HG03103 (cell line): ENCODE measurements around the gene PRSS53.
A peak's percentile ranks its signal among the peaks of the same experiment; 100 is the strongest.
"Not testable (repeated sequence)": the region's sequence is repeated elsewhere in the genome, so short reads cannot be mapped to it uniquely, and the experiment has no call there.

Source experiments
- ATAC-seq: cut with Tn5 transposase; IDR thresholded peaks from one replicate; pipeline ENCODE4 v1.9.1; 2021; ENCODE audit warnings: low read depth; ENCODE audit not compliant: unreplicated experiment

The PRSS53 gene

GRCh38 chr16:31118223-31119155 is 29.7 kb upstream of the PRSS53 start:
- no peak for ATAC-seq

- peak; percentile 81 for ATAC-seq
Measured at GRCh38 chr16:31117384-31118222, 28.9 kb upstream of the PRSS53 start, which contains the start of gene KAT8. TSS of gene KAT8 (plus strand) at chr16:31117664. CDS start at chr16:31117682, 18 bp downstream.

DNA sequence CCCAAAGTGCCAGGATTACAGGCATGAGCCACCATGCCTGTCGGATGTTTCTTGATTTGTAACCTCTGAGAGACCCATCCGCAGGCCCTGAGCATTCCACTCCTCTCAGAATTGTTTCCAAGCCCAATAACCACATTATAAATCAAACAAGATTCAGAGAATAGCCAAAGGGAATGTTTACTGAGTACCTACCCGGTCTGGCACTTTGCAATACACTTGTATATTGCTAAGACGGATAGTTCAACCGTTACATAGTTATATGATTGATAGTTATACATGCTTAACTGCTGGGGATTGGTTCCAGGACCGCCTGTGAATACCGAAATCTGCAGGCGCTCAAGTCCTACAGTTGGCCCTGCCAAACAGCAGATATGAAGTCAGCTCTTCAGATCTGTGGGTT is 25.7 kb upstream of the PRSS53 start:
- ATAC-seq: no peak

DNA sequence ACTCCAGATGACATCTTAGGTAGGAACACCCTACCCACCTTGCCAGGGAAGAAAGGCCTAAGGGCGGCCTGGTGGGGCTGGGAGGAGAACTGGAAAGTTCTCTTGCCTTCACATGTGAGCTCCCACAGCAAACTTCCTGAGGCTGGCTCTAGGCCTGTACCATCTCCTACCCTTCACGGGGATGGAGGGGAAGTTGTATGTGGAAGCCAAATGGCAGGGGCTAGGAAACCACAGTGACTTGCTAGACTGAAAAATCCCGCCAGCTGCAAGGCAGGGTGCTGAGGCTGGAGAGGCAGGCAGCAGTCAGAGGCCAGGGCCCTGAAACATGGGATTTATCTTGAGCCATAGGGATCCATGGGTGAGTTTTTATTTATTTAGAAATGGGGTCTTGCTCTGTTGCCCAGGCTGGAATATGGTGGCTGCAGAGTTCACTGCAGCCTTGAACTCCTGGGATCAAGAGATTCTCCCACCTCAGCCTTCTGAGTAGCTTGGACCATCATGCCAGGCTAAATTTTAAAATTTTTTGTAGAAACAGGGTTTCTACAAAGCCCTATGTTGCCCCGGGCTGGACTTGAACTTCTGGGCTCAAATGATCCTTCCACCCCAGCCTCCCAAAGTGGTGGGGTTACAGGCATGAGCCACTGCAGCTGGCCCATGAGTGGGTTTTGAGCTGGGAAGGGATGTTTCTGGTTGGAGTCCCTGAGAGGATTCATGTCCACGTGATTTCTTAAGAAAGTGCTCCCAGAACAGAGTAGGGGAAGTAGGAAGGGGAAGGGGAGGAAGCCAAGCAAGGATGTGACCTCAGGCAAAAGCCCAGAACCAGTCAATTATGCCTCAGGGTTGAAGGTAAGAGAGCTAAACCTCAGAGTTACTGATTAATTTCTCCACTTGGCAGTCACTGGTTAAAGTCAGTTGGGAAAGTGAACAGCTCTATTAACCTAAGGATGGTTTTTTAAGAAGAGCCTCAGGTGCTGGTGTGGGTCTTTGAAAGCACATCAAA is 24.7 kb upstream of the PRSS53 start:
- no peak for ATAC-seq

DNA sequence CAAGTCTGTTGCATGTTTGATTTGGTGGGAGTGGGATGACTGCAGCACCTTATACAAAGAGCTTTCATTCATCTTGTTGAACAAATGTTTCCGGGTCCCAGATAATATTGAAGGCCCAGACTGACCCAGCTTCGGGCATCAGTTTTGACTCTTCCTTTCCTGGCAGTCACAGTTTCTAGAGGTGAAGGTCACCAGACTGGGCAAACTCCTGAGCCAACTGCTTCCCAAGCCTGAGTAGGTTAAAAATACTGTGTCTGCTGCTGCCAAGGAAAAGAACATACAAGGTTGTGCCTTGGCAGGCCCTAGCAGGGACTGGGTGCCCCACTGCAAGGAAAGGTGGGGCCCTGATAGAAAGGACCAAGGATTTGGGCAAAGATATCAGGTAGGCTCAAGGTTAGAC is 24.0 kb upstream of the PRSS53 start:
- no peak for ATAC-seq

DNA sequence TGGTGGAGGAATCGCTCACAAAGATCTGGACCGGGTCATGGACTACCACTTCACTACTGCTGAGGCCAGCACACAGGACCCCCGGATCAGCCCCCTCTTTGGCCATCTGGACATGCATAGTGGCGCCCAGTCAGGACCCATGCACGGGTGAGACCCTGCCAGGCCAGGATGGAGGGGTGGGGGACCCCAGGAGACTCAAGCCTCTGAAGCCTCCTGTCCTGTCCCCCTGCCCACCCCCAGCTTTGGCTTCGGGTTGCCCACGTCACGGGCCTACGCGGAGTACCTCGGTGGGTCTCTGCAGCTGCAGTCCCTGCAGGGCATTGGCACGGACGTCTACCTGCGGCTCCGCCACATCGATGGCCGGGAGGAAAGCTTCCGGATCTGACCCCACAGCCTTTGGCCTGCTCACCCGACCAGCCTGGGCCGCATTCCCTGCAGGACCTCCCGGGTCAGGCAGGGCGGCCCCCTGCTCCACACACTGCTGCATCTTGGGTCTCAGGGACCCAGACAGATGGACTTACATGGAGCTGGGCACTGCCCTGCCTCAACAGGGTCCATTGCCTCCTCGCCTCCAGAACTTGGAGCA is 23.2 kb upstream of the PRSS53 start:
- ATAC-seq: no peak

GRCh38 chr16:31110106-31111034 is 21.6 kb upstream of the PRSS53 start:
- ATAC-seq: no peak

DNA sequence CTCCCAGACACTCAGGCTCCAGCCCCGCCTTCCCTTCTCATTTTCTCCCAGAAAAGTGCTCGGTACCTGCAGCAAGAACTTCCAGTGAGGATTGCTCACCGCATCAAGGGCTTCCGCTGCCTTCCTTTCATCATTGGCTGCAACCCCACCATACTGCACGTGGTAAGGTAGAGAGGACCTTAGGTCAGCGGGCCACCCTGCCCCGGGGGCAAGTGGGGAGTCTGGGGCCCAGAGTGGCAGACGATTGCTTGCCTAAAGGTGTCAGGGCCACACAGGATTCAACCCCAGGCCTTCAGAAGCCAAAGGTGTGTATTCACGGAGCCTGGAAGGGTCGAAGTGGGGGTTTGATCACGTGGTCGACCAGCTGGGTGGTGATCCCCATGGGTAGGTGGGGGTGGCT is 20.9 kb upstream of the PRSS53 start:
- ATAC-seq: no peak

DNA sequence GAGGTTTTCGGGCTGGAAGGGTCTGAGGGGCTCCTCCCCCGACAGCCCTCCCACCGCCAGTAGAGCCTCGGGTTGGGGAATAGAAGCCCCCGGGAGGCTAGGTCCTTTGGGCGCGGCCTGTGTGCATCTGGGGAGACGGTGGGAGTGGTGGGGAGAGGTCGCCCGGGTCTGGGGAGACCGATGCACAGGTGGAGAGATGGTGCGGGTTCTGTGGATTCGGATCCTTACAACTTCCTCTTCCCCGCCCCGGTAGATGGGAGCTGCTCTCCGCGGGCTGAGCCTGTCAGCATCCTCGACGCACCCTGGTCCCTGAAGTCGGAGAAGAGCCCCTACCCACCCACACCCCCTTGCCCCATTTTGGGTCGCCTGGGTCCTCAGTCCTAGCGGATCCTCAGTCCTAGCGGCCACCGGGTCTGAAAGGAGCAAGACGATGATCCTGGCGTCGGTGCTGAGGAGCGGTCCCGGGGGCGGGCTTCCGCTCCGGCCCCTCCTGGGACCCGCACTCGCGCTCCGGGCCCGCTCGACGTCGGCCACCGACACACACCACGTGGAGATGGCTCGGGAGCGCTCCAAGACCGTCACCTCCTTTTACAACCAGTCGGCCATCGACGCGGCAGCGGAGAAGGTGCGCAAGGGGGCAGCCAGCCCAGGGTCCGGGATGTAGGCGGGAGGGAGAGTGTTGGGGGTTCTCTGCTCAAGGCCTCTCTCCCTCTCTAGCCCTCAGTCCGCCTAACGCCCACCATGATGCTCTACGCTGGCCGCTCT is 20.2 kb upstream of the PRSS53 start:
- ATAC-seq: no peak

GRCh38 chr16:31108035-31108793 is 19.5 kb upstream of the PRSS53 start, which contains the start of gene BCKDK:
TSS of gene BCKDK (plus strand) at chr16:31108386. CDS start at chr16:31109224, 838 bp downstream.
- ATAC-seq: peak; percentile 65

GRCh38 chr16:31107465-31107867 is 18.7 kb upstream of the PRSS53 start:
- ATAC-seq: peak; percentile 48

- ATAC-seq: no peak
Measured at GRCh38 chr16:31106509-31107464, 18.0 kb upstream of the PRSS53 start.

DNA sequence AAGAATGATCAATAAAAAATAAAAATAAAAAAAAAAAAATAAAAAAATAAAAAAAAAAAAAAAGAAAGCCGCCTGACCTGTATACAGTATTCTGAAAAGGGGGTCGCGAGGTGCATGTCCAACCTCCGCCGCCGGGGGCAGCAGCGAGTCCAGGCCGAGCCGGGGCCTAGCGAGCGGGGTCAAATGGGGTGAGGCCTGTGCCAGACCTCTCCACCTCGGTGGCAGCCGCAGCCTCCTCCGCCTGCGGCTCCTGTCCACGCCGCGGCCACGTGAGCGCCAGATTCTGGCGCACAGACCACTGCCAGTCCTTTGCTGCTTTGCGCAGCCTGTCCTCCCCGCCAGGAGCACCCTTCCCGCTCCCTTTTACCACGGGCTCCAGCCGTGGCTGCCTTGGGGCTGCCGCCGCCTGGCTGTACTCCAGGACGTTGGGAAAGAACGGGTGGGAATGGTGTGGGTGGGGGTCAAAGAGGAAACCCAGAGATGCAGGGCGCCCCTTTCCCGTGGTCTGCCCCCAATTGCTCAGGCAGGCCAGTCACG is 17.0 kb upstream of the PRSS53 start:
- peak; percentile 40 for ATAC-seq

DNA sequence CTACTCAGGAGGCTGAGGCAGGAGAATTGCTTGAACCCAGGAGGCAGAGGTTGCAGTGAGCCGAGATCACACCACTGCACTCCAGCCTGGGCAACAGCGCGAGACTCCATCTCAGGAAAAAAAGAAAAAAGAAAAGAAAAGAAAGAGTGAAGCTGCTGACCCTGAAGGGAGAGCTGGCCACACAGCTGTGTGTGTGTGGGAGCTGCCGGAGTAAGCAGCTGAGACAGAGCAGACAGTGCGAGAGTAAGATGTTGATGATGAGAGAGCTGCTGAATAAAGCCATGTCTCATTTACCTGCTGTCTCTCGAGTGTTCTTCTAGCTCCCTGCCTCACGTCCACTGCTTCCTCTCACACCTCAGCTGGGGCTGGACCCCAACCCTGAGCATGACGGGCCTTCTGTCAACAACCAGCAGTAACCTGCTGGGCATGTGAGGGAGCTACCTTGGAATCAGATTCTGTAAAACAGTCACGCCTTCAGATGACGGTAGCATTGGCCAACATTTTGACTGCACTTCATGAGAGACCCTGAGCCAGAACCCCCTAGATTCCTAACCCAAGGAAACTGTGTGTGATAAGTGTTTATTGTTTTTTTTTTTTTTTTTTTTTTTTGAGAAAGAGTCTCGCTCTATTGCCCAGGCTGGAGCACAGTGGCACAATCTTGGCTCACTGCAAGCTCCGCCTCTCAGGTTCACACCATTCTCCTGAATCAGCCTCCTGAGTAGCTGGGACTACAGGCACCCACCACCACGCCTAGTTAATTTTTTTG is 12.3 kb upstream of the PRSS53 start:
- not testable (repeated sequence) for ATAC-seq
